ENCODE measurements around the gene WDR4. TPM values are rescaled to one million over a fixed set of nuclear protein-coding genes. Genes with fewer than 3 reads are reported as not detected.
"Not testable (repeated sequence)": the region's sequence is repeated elsewhere in the genome, so short reads cannot be mapped to it uniquely, and the experiment has no call there.

Gene WDR4
- total RNA-seq, 2 donors from 2014 or later = 15.4 to 23.5 TPM

- Mint-ChIP-seq H3K4me1 (peaks cover 19% of the 10 kb centered on the region), H3K27ac (no peak overlapping the region), H3K36me3 (ENCODE audit: low read depth) (peaks cover 2% of the 10 kb centered on the region), H3K4me3 (no peak overlapping the region), H3K27me3 (no peaks in the 10 kb centered on the region)
- no peak for ATAC-seq
- no peak for DNase-seq
- no peaks in the 10 kb centered on the region for H3K9me3 ChIP-seq (ENCODE audit: control insufficient read depth, low read length, poor library complexity, severe bottlenecking)
Measured at GRCh38 chr21:42836767-42837301, 42.5 kb downstream of the WDR4 start.

- ATAC-seq (no peak), DNase-seq (no peak)
- Mint-ChIP-seq H3K27me3 (no peaks in the 10 kb centered on the region), H3K4me3 (no peak overlapping the region), H3K27ac (peak overlapping the region; percentile 11), H3K36me3 (ENCODE audit: low read depth) (peaks cover 2% of the 10 kb centered on the region), H3K4me1 (peaks cover 22% of the 10 kb centered on the region)
- H3K9me3 ChIP-seq (ENCODE audit: control insufficient read depth, low read length, poor library complexity, severe bottlenecking) = no peaks in the 10 kb centered on the region
Measured at GRCh38 chr21:42836402-42836666, 43.0 kb downstream of the WDR4 start.

DNA sequence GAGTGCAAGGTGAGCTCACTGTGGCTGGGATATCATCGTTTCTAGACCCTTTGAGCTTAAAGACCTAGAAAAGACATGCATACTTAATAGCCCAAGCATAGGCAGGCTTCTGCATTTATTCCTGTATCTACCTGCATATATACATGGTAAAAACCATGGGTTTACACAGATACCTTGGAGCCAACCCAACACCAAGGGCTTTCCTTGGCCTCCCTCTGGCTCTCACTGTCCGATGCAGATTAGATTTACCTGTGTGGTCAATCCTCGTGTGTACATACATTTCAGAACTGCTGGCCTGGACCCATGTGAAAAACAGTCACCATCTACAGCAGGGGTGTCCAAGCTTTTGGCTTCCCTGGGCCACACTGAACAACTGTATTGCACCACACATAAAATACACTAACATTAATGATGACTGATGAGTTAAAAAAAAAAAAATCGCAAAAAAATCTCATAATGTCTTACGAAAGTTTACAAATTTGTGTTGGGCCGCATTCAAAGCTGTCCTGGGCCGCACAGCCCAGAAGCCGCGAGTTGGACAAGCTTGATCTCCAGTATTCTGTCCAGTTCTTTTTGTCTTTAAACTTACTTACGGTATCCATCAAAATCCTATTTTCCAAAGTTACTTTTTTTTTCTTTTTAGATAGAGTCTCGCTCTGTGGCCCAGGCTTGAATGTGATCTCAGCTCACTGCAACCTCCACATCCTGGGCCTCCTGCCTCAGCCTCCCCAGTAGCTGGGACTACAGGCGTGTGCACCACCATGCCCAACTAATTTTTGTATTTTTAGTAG lies 43.5 kb downstream of the WDR4 start:
- H3K9me3 ChIP-seq (ENCODE audit: control insufficient read depth, low read length, poor library complexity, severe bottlenecking) = no peaks in the 10 kb centered on the region
- peaks cover 2% of the 10 kb centered on the region for H3K36me3 Mint-ChIP-seq (ENCODE audit: low read depth)
- H3K4me1 Mint-ChIP-seq = peaks cover 22% of the 10 kb centered on the region
- H3K27ac Mint-ChIP-seq = peak overlapping the region; percentile 11
- DNase-seq (no peak), ATAC-seq (no peak)
- no peak overlapping the region for H3K4me3 Mint-ChIP-seq
- H3K27me3 Mint-ChIP-seq = no peaks in the 10 kb centered on the region

- Mint-ChIP-seq H3K27ac (no peak overlapping the region), H3K36me3 (ENCODE audit: low read depth) (peaks cover 2% of the 10 kb centered on the region), H3K4me3 (no peak overlapping the region), H3K27me3 (no peaks in the 10 kb centered on the region), H3K4me1 (peaks cover 22% of the 10 kb centered on the region)
- ATAC-seq = no peak
- DNase-seq = no peak
- no peaks in the 10 kb centered on the region for H3K9me3 ChIP-seq (ENCODE audit: control insufficient read depth, low read length, poor library complexity, severe bottlenecking)
Measured at GRCh38 chr21:42835211-42835610, 44.1 kb downstream of the WDR4 start.

- Mint-ChIP-seq H3K27ac (no peak overlapping the region), H3K36me3 (ENCODE audit: low read depth) (peaks cover 2% of the 10 kb centered on the region), H3K4me1 (peaks cover 22% of the 10 kb centered on the region), H3K27me3 (no peaks in the 10 kb centered on the region), H3K4me3 (no peak overlapping the region)
- DNase-seq (no peak), ATAC-seq (no peak)
- H3K9me3 ChIP-seq (ENCODE audit: control insufficient read depth, low read length, poor library complexity, severe bottlenecking) = no peaks in the 10 kb centered on the region
Measured at GRCh38 chr21:42834726-42835191, 44.6 kb downstream of the WDR4 start.

DNA sequence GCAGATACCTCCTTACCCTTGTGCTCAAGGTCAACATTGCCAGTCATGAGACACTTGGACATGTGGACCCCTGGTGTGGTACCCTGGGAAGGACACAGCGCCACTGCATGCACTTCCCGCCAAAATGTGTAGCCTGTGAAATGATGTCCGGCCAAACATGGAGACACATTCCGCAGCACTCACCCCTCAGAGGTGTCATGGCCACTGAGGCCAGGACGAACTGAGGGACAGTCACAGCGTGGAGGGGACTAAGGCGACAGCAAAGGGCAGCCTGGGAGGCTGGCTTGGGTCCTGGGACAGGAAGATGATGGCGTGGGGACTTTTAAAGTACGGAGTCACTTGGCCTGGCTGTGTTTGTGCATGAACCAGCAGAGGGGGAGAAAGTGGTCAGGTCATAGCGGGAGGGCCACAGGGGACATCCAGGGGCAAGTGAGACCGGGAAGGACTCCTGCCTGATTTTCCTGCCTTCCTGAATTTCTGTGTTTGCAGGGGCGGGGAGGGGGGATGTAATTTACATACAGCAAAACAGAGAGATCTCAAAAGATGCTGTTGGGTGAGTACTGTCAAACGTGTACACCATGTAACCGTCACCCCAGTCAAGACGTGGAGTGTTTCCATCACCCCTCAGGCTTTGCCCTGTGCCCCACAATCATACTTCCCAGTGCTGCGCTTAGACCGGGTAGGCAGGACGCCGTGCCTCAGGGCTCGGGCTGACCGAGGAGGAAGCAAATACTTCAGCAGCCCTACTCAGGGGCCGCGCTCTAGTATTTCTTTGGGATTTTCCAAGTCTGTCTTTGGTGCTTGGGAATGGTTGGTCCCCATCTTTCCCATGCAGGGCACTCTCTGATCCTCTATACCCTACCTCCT lies 45.2 kb downstream of the WDR4 start:
- H3K9me3 ChIP-seq (ENCODE audit: control insufficient read depth, low read length, poor library complexity, severe bottlenecking) = no peaks in the 10 kb centered on the region
- Mint-ChIP-seq H3K4me3 (no peak overlapping the region), H3K36me3 (ENCODE audit: low read depth) (peaks cover 2% of the 10 kb centered on the region), H3K4me1 (peaks cover 19% of the 10 kb centered on the region), H3K27me3 (peaks cover 5% of the 10 kb centered on the region), H3K27ac (peak overlapping the region; percentile 86)
- no peak for DNase-seq
- ATAC-seq = no peak

GRCh38 chr21:42833439-42833815 lies 45.9 kb downstream of the WDR4 start:
- peak overlapping the region; percentile 86 for H3K27ac Mint-ChIP-seq
- peaks cover 2% of the 10 kb centered on the region for H3K36me3 Mint-ChIP-seq (ENCODE audit: low read depth)
- peak in 1 of 3 donors; percentile 37 for DNase-seq
- ATAC-seq = peak; percentile 84
- H3K4me3 Mint-ChIP-seq = peak overlapping the region; percentile 92
- H3K9me3 ChIP-seq (ENCODE audit: control insufficient read depth, low read length, poor library complexity, severe bottlenecking) = no peaks in the 10 kb centered on the region
- H3K4me1 Mint-ChIP-seq = peaks cover 19% of the 10 kb centered on the region
- H3K27me3 Mint-ChIP-seq = peaks cover 7% of the 10 kb centered on the region

DNA sequence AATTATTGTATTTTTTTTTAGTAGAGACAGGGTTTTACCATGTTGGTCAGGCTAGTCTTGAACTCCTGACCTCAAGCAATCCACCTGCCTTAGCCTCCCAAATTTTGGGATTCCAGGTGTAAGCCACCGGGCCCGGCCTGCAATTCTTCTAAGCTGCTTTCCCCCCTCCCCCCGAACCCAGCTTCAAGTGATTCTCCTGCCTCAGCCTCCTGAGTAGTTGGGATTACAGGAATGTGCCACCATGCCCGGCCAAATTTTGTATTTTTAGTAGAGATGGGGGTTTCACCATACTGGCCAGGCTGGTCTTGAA lies 47.1 kb downstream of the WDR4 start:
- H3K4me1 Mint-ChIP-seq = peaks cover 19% of the 10 kb centered on the region
- H3K27ac Mint-ChIP-seq = peak overlapping the region; percentile 86
- H3K27me3 Mint-ChIP-seq = peaks cover 17% of the 10 kb centered on the region
- not testable (repeated sequence) for ATAC-seq; DNase-seq; H3K9me3 ChIP-seq (ENCODE audit: control insufficient read depth, low read length, poor library complexity, severe bottlenecking); H3K36me3 Mint-ChIP-seq (ENCODE audit: low read depth)
- H3K4me3 Mint-ChIP-seq = peak overlapping the region; percentile 92

DNA sequence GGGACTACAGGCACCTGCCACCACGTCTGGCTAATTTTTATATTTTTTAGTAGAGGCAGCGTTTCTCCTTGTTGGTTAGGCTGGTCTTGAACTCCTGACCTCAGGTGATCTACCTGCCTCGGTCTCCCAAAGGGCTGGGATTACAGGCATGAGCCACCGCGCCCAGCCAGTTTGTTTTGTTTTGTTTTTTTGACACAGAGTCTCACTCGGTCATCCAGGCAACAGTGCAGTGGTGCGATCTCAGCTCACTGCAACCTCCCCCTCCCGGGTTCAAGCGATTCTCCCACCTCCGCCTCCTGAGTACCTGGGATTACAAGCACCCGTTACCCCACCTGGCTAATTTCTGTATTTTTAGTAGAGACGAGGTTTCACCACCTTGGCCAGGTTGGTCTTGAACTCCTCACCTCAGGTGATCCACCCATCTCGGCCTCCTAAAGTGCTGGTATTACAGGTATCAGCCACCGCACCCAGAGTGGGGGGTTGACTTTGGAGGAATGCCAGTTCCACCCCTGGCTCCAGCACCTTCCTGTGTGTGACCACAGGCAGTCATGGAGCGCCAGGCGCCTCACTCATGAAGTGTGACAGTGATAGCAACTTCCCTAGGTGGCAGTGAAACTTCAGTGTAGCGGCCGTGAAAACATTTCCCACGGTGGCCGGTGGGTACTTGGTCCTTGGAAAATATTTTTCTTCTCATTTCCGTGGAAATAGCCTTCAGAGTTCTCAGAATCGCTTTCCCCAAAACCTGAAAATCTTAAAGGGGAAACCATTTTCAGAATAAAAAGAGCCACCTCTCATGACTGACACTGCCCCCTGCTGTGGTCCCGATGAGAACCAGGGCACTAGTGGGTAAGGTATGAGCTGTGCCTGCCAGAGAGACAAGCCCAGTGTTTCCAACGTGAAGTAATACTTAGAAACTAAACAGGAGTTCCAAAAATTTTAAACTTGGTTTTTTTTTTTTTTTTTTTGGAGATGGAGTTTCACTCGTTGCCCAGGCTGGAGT lies 48.6 kb downstream of the WDR4 start:
- Mint-ChIP-seq H3K4me3 (peak overlapping the region; percentile 33), H3K4me1 (peaks cover 19% of the 10 kb centered on the region), H3K27ac (no peak overlapping the region), H3K36me3 (ENCODE audit: low read depth) (no peaks in the 10 kb centered on the region), H3K27me3 (peaks cover 25% of the 10 kb centered on the region)
- no peak for ATAC-seq
- no peak for DNase-seq
- H3K9me3 ChIP-seq (ENCODE audit: control insufficient read depth, low read length, poor library complexity, severe bottlenecking) = no peaks in the 10 kb centered on the region

- H3K9me3 ChIP-seq (ENCODE audit: control insufficient read depth, low read length, poor library complexity, severe bottlenecking) = no peaks in the 10 kb centered on the region
- no peak overlapping the region for H3K27ac Mint-ChIP-seq
- H3K36me3 Mint-ChIP-seq (ENCODE audit: low read depth) = no peaks in the 10 kb centered on the region
- H3K4me3 Mint-ChIP-seq = no peak overlapping the region
- DNase-seq (no peak), ATAC-seq (no peak)
- peaks cover 19% of the 10 kb centered on the region for H3K4me1 Mint-ChIP-seq
- H3K27me3 Mint-ChIP-seq = peaks cover 33% of the 10 kb centered on the region
Measured at GRCh38 chr21:42829954-42830353, 49.4 kb downstream of the WDR4 start.

DNA sequence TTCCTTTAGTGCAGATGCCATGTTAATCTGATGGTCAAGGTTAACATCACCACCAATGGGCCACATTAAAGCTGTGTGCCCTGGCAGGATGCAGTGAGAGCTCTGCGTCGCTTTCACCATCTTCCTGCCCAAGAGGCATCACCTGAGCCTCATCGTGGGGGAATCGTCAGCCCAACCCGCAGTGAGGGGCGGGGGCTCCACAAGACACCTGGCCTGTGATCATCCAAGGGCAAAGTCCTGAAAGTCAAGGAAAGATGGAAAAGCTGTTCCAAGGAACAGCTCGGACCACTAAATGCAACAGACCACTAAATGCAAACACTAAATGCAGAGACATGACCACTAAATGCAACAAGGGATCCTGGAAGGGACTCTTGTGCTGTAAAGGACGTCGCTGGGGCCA lies 49.9 kb downstream of the WDR4 start:
- H3K27me3 Mint-ChIP-seq = peaks cover 33% of the 10 kb centered on the region
- H3K36me3 Mint-ChIP-seq (ENCODE audit: low read depth) = no peaks in the 10 kb centered on the region
- H3K27ac Mint-ChIP-seq = no peak overlapping the region
- no peak overlapping the region for H3K4me3 Mint-ChIP-seq
- H3K4me1 Mint-ChIP-seq = peaks cover 24% of the 10 kb centered on the region
- no peaks in the 10 kb centered on the region for H3K9me3 ChIP-seq (ENCODE audit: control insufficient read depth, low read length, poor library complexity, severe bottlenecking)
- DNase-seq (no peak), ATAC-seq (no peak)

DNA sequence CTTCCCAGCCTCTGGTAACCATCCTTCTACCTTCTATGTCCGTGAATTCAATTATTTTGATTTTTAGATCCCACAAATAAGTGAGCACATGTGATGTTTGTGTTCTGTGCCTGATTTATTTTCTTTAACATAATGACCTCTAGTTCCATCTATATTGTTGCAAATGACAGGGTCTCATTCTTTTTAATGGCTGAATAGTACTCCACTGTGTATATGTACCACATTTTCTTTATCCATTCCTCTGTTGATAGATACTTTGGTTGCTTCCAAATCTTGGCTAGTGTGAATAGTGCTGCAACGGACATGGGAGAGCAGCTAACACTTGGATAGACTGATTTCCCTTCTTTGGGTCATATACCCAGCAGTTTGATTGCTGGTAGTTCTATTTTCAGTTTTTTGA lies 51.8 kb downstream of the WDR4 start:
- no peak for ATAC-seq
- Mint-ChIP-seq H3K4me1 (peaks cover 13% of the 10 kb centered on the region), H3K27ac (no peak overlapping the region), H3K36me3 (ENCODE audit: low read depth) (no peaks in the 10 kb centered on the region), H3K4me3 (no peak overlapping the region), H3K27me3 (peaks cover 33% of the 10 kb centered on the region)
- no peaks in the 10 kb centered on the region for H3K9me3 ChIP-seq (ENCODE audit: control insufficient read depth, low read length, poor library complexity, severe bottlenecking)
- no peak for DNase-seq

All from T-helper 17 cell (primary cell).